Fibroblast of lung (primary cell): ENCODE data around the gene SCGB1D1. TPM values are rescaled to one million over a fixed set of nuclear protein-coding genes. Genes with fewer than 3 reads are reported as not detected.
A peak's percentile ranks its signal among the peaks of the same experiment; 100 is the strongest.

Experiments
- DNase-seq, 2 donors: peaks; one replicate each; pipeline versions ENCODE4 v3.0.0 to v3.0.0-alpha.2; 2010; ENCODE audit warnings: low read depth in 2 of 2
- H2AFZ ChIP-seq: 2 replicates; pipeline ENCODE4 v1.5.1; 2012; ENCODE audit warnings: low read length, control low read depth, inconsistent platforms
- H3K27ac ChIP-seq: 2 replicates; pipeline ENCODE4 v1.5.1; 2011; ENCODE audit warnings: low read length, control low read depth; ENCODE audit not compliant: insufficient read depth
- H3K27me3 ChIP-seq: 2 replicates; pipeline ENCODE4 v1.5.1; 2011; ENCODE audit warnings: mild to moderate bottlenecking, low read length; ENCODE audit not compliant: control insufficient read depth, insufficient read depth
- H3K36me3 ChIP-seq: 2 replicates; pipeline ENCODE4 v1.5.1; 2011; ENCODE audit warnings: low read length; ENCODE audit not compliant: control insufficient read depth, insufficient read depth
- H3K4me1 ChIP-seq: 2 replicates; pipeline ENCODE4 v1.5.1; 2011; ENCODE audit warnings: low read length; ENCODE audit not compliant: control insufficient read depth, insufficient read depth; ENCODE audit errors: extremely low read depth
- H3K4me2 ChIP-seq: 2 replicates; pipeline ENCODE4 v1.5.1; 2011; ENCODE audit warnings: low read length, control low read depth; ENCODE audit not compliant: insufficient read depth; ENCODE audit errors: extremely low read depth
- H3K4me3 ChIP-seq, 4 experiments: fragments of 200-600 bp in 1 of 4; sonication (generic) in 1 of 4; replicated peaks in 1 of 4; 2 replicates each; pipeline ENCODE4 v1.5.1; 2011 to 2016; ENCODE audit warnings: low read length in 4 of 4, low read depth in 3 of 4, mild to moderate bottlenecking in 3 of 4, control low read depth in 2 of 4, inconsistent platforms in 1 of 4, mixed read lengths in 1 of 4; ENCODE audit not compliant: insufficient read depth in 1 of 4; ENCODE audit errors: control extremely low read depth in 1 of 4
- H3K79me2 ChIP-seq: 2 replicates; pipeline ENCODE4 v1.5.1; 2012; ENCODE audit warnings: mild to moderate bottlenecking, low read length, inconsistent platforms; ENCODE audit not compliant: control insufficient read depth, insufficient read depth
- H3K9ac ChIP-seq: 2 replicates; pipeline ENCODE4 v1.5.1; 2011; ENCODE audit warnings: mild to moderate bottlenecking, low read length, control low read depth; ENCODE audit not compliant: insufficient read depth
- H3K9me3 ChIP-seq: 2 replicates; pipeline ENCODE4 v1.5.1; 2012; ENCODE audit warnings: low read depth, low read length; ENCODE audit not compliant: control insufficient read depth, insufficient read depth
- H4K20me1 ChIP-seq: 2 replicates; pipeline ENCODE4 v1.5.1; 2011; ENCODE audit warnings: low read length; ENCODE audit not compliant: control insufficient read depth, insufficient read depth; ENCODE audit errors: extremely low read depth
- CTCF ChIP-seq, 2 donors: IDR thresholded peaks in 1 of 2; conservative IDR thresholded peaks in 1 of 2; 1 replicate in 1 of 2; 2 replicates in 1 of 2; pipeline ENCODE4 v1.5.1; 2011 to 2012; ENCODE audit warnings: low read length in 2 of 2, control low read depth in 1 of 2, inconsistent platforms in 1 of 2, low read depth in 1 of 2, mild to moderate bottlenecking in 1 of 2
- EZH2 ChIP-seq: IDR thresholded peaks from 2 replicates; pipeline ENCODE4 v1.5.1; 2012; ENCODE audit warnings: low read length, control low read depth, mild to moderate bottlenecking; ENCODE audit errors: missing control alignments
- polyA plus RNA-seq, 2 donors: library from polyadenylated mRNA; depleted of rRNA in 1 of 2; stranded (reverse) in 1 of 2; unstranded in 1 of 2; fragments of >200 nt; gene quantifications; 2 replicates each; pipeline ENCODE4 v1.2.1, GENCODE V29; 2011 to 2012; ENCODE audit warnings: missing spikeins in 1 of 2
- total RNA-seq: library from RNA; depleted of rRNA; stranded (reverse); fragments of >200 nt; gene quantifications from 2 replicates; pipeline ENCODE4 v1.2.1, GENCODE V29; 2014

The SCGB1D1 gene
- total and polyA plus RNA-seq, 2 donors (not counting 1 experiment from before 2014, with no cell fraction given): not detected

GRCh38 chr11:62142043-62142375 is 48.0 kb upstream of the SCGB1D1 start:
- Histone ChIP-seq H3K79me2 (peaks cover 7% of the 10 kb centered on the region), H3K4me2 (no peak overlapping the region), H3K36me3 (peaks cover 34% of the 10 kb centered on the region), H3K9ac (no peak overlapping the region), H3K4me3 (no peak overlapping the region), H3K27me3 (no peaks in the 10 kb centered on the region), H3K4me1 (no peaks in the 10 kb centered on the region), H4K20me1 (no peaks in the 10 kb centered on the region), H3K27ac (no peak overlapping the region), H3K9me3 (no peaks in the 10 kb centered on the region), H2AFZ (no peak overlapping the region)
- TF ChIP-seq CTCF (conservative IDR thresholded peaks at IDR 0.05 in 1 of 2, IDR thresholded peaks at IDR 0.05 in 1 of 2; ENCODE audit: low read depth in 1 of 2, low read length in 2 of 2) (no peak), EZH2 (no peak)
- DNase-seq: no peak

GRCh38 chr11:62142921-62143320 is 47.1 kb upstream of the SCGB1D1 start:
- DNase-seq: no peak
- Histone ChIP-seq H3K79me2 (peaks cover under 1% of the 10 kb centered on the region), H3K27ac (no peak overlapping the region), H2AFZ (no peak overlapping the region), H4K20me1 (no peaks in the 10 kb centered on the region), H3K4me3 (no peak overlapping the region), H3K36me3 (peaks cover 36% of the 10 kb centered on the region), H3K9ac (no peak overlapping the region), H3K4me1 (no peaks in the 10 kb centered on the region), H3K9me3 (no peaks in the 10 kb centered on the region), H3K27me3 (no peaks in the 10 kb centered on the region), H3K4me2 (no peak overlapping the region)
- TF ChIP-seq EZH2: no peak
- no peak for TF ChIP-seq CTCF (conservative IDR thresholded peaks at IDR 0.05 in 1 of 2, IDR thresholded peaks at IDR 0.05 in 1 of 2; ENCODE audit: low read depth in 1 of 2, low read length in 2 of 2)

GRCh38 chr11:62143727-62144126 is 46.3 kb upstream of the SCGB1D1 start:
- H3K27me3 ChIP-seq: no peaks in the 10 kb centered on the region
- no peaks in the 10 kb centered on the region for H3K79me2 ChIP-seq
- DNase-seq: no peak
- H3K4me2 ChIP-seq: no peak overlapping the region
- H2AFZ ChIP-seq: no peak overlapping the region
- H3K9ac ChIP-seq: no peak overlapping the region
- H3K9me3 ChIP-seq: no peaks in the 10 kb centered on the region
- no peak overlapping the region for H3K27ac ChIP-seq
- no peak overlapping the region for H3K4me3 ChIP-seq
- H4K20me1 ChIP-seq: no peaks in the 10 kb centered on the region
- H3K36me3 ChIP-seq: peaks cover 36% of the 10 kb centered on the region
- H3K4me1 ChIP-seq: no peaks in the 10 kb centered on the region
- peak in 1 of 2 donors; percentile 19 for TF ChIP-seq CTCF (conservative IDR thresholded peaks at IDR 0.05 in 1 of 2, IDR thresholded peaks at IDR 0.05 in 1 of 2; ENCODE audit: low read depth in 1 of 2, low read length in 2 of 2)
- TF ChIP-seq EZH2: no peak
